Subcutaneous abdominal adipose tissue (tissue), 5 donors: Measurements from ENCODE around the gene TNK2.
"Not testable (repeated sequence)": the region's sequence is repeated elsewhere in the genome, so short reads cannot be mapped to it uniquely, and the experiment has no call there.

ENCODE experiments used
- H3K27ac ChIP-seq: one replicate; pipeline ENCODE4 v1.7.0; 2013; ENCODE audit warnings: low read depth, mild to moderate bottlenecking, inconsistent platforms, low read length, moderate library complexity
- H3K27me3 ChIP-seq, 5 donors: one replicate each; pipeline ENCODE4 v1.7.0; 2013; ENCODE audit warnings: low read length in 5 of 5, inconsistent platforms in 1 of 5; ENCODE audit not compliant: control insufficient read depth in 5 of 5, insufficient read depth in 4 of 5
- H3K36me3 ChIP-seq, 5 donors: one replicate each; pipeline ENCODE4 v1.7.0; 2013; ENCODE audit warnings: low read length in 5 of 5; ENCODE audit not compliant: control insufficient read depth in 5 of 5, insufficient read depth in 5 of 5
- H3K4me1 ChIP-seq, 5 donors: one replicate each; pipeline ENCODE4 v1.7.0; 2013; ENCODE audit warnings: low read length in 5 of 5, mild to moderate bottlenecking in 3 of 5, moderate library complexity in 1 of 5; ENCODE audit not compliant: control insufficient read depth in 5 of 5, insufficient read depth in 5 of 5
- H3K4me3 ChIP-seq, 5 donors: one replicate each; pipeline ENCODE4 v1.7.0; 2013; ENCODE audit warnings: low read length in 5 of 5, low read depth in 1 of 5
- H3K9ac ChIP-seq, 5 donors: one replicate each; pipeline ENCODE4 v1.7.0; 2013; ENCODE audit warnings: low read length in 5 of 5, mild to moderate bottlenecking in 4 of 5, moderate library complexity in 3 of 5
- H3K9me3 ChIP-seq, 5 donors: one replicate each; pipeline ENCODE4 v1.7.0; 2013; ENCODE audit warnings: low read length in 5 of 5; ENCODE audit not compliant: control insufficient read depth in 5 of 5
- donor health status: healthy.
- donor health status: healthy.
- donor health status: healthy.
- donor health status: healthy.
- donor health status: healthy.

Gene TNK2

DNA sequence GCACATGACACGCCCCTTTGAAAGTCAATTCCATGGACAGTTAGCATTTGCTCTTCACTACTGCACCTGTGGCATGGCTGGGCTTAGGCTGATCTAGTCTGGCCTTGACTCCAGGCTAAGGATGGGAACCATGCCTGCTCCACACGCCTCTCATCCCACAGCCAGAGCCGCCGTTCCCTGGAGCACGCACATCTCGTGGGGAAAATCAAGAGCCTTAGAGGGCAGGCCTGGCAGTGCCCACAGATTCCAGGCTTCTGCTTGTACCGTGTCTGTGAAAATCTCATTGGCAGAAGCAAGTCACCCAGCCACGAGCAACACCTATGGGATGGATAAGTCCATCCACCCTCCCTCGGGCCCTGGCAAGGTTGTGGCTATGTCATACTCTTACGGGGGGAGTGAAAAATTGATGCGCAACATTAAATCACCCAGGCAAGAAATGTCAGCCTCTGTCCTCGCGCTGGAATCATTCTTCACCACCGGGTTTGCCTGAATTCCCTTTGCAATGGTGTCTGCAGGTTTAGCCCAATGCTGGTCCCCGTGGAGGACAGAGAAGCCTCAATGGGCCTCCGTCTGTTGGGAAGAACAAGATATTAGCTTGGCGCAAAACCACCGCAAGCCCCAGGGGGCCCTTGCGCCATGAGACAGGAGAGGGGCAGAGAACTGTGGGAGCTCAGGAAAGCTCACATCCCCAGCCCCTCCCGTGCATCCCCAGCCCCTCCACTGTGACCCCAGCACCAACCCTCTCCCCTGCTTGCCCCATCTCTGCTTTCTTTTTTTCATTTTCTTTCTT lies 38.8 kb upstream of the TNK2 start:
- H3K4me3 ChIP-seq, H3K27ac ChIP-seq, H3K36me3 ChIP-seq, H3K9me3 ChIP-seq, H3K27me3 ChIP-seq, H3K9ac ChIP-seq, H3K4me1 ChIP-seq: not testable (repeated sequence)

DNA sequence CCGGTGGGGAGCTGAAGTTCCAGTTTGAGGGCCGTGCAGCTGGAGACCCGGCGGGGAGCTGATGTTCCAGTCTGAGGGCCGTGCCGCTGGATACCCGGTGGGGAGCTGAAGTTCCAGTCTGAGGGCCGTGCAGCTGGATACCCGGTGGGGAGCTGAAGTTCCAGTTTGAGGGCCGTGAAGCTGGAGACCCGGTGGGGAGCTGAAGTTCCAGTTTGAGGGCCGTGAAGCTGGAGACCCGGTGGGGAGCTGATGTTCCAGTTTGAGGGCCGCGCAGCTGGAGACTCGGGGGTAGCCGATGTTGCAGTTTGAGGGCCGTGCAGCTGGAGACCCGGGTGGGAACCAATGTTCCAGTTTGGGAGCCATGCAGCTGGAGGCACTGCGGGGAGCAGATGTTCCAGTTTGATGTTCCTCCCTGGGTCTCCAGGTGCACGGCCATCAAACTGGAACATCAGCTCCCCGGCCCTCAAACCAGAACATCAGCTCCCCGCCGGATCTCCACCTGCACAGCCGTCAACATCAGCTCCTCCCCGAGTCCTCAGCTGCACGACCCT lies 33.0 kb upstream of the TNK2 start:
- H3K4me1 ChIP-seq, H3K27ac ChIP-seq, H3K4me3 ChIP-seq, H3K27me3 ChIP-seq, H3K36me3 ChIP-seq, H3K9me3 ChIP-seq, H3K9ac ChIP-seq: not testable (repeated sequence)

DNA sequence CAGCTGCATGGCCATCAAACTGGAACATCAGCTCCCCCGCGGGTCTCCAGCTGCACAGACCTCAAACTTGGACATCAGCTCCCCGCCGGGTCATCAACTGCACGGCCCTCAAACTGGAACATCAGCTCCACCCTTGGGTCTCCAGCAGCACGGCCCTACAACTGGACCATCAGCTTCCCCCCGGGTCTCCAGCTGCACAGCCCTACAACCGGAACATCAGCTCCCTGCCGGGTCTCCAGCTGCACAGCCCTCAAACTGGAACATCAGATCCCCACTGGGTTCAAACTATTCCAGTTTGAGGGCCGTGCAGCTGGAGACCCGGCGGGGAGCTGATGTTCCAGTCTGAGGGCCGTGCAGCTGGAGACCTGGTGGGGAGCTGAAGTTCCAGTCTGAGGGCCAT lies 32.5 kb upstream of the TNK2 start:
- H3K36me3 ChIP-seq, H3K9me3 ChIP-seq, H3K9ac ChIP-seq, H3K27me3 ChIP-seq, H3K4me1 ChIP-seq, H3K27ac ChIP-seq, H3K4me3 ChIP-seq: not testable (repeated sequence)

DNA sequence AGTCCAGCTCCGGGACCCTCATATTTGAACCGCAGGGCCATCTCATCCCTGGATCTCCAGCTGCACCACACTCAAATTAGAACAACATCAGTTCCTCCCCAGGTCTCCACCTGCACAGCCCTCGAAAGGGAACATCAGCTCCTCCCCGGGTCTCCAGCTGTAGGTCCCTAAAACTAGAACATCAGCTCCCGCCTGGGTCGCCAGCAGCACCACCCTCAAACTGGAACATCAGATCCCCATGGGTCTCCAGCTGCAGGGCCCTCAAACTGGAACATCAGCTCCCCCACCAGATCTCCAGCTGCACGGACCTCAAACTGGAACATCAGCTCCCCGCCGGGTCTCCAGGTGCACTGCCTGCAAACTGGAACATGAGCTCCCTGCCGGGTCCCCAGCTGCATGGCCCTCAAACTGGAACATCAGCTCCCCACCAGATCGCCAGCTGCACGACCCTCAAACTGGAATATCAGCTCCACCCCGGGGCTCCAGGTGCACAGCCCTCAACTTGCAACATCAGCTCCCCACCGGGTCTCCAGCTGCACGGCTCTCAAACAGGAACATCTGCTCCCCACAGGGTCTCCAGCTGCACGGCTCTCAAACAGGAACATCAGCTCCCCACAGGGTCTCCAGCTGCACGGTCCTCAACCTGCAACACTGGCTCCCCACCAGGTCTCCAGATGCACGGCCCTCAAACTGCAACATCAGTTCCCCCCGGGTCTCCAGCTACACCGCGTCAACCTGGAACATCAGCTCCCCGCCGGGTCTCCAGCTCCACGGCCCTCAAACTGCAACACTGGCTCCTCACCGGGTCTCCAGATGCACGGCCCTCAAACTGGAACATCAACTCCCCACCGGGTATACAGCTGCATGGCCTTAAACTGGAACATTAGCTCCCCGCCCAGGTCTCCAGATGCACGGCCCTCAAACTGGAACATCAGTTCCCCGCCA lies 31.4 kb upstream of the TNK2 start:
- H3K4me1 ChIP-seq, H3K9me3 ChIP-seq, H3K36me3 ChIP-seq, H3K9ac ChIP-seq, H3K27ac ChIP-seq, H3K4me3 ChIP-seq, H3K27me3 ChIP-seq: not testable (repeated sequence)

DNA sequence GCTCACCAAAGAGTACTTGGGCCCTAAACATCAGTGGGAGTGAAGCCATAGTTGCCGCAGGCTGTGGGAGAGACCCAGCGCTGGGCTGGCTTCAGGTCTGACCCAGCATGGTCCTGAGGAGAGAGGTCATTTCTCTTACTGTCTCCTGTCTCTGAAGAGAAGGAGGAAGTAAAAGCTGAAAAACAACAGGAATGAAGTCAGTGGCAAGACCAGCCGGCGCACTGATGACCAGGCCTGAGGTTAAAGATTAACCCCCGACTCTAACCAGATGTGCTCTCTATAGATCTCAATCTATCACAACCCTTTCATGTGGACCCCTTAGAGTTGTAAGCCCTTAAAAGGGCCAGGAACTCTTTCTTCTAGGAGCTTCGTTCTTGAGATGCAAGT lies 24.7 kb upstream of the TNK2 start:
- not testable (repeated sequence) for H3K9ac ChIP-seq, H3K4me1 ChIP-seq, H3K27ac ChIP-seq, H3K4me3 ChIP-seq, H3K36me3 ChIP-seq, H3K27me3 ChIP-seq, H3K9me3 ChIP-seq

DNA sequence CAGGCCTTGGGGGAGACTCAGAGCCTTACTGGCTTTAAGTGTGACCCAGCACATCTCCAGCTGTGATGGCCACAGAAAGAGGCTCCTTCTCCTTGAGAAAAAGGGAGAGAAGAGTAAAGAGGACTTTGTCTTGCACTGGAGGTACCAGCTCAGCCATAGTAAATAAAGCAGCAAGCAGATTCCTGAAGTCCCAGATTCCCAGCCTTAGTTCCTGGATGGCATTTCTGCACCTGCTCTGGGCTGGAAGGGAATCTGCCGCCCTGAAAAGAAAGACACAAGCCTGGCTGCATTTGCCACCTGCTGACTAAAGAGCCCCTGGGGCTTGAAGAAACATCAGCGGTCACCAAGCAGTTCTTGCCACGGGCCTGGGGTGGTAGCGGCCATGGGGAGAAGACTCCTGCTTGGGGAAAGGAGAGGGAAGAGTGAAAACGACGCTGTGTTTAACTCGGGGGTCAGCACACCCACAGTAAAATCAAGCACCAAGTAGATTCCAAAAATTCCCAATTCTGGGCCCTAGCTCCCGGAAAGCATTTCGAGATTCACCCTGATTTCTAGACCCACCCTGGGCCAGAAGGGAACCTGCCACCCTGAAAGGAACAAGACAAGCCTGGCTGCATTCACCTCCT lies 24.2 kb upstream of the TNK2 start:
- Histone ChIP-seq H3K4me3 (no peak overlapping the region), H3K4me1 (no peaks in the 10 kb centered on the region), H3K9me3 (no peaks in the 10 kb centered on the region), H3K9ac (no peak overlapping the region), H3K36me3 (no peaks in the 10 kb centered on the region), H3K27me3 (no peaks in the 10 kb centered on the region), H3K27ac (no peak overlapping the region)

DNA sequence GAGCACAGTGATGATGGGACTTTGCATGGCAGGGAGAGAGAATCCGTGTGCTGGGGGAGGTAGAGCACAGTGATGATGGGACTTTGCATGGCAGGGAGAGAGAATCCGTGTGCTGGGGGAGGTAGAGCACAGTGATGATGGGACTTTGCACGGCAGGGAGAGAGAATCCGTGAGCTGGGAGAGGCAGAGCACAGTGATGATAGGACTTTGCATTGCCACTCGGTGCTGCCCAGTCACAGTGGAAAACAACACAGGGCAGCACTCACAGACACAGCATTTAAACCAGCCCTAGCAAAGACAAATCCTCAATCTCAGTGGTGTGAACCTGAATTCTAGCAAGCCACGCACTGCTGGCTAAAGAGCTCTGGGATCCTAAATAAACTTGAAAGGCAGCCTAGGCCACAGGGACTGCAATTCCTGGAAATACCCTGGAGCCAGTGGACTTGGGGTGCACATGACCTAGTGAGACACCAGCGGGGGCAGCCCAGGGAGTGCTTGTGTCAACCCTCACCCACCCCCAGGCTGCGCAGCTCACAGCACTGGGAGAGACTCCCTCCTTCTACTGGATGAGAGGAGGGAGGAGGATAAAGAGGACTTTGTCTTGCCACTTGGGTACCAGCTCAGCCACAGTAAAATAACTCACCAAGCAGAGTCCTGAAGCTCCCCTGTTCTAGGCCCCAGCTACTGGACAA lies 23.4 kb upstream of the TNK2 start:
- Histone ChIP-seq H3K9me3 (no peaks in the 10 kb centered on the region), H3K4me3 (no peak overlapping the region), H3K27ac (no peak overlapping the region), H3K36me3 (no peaks in the 10 kb centered on the region), H3K9ac (no peak overlapping the region), H3K27me3 (no peaks in the 10 kb centered on the region), H3K4me1 (no peaks in the 10 kb centered on the region)

DNA sequence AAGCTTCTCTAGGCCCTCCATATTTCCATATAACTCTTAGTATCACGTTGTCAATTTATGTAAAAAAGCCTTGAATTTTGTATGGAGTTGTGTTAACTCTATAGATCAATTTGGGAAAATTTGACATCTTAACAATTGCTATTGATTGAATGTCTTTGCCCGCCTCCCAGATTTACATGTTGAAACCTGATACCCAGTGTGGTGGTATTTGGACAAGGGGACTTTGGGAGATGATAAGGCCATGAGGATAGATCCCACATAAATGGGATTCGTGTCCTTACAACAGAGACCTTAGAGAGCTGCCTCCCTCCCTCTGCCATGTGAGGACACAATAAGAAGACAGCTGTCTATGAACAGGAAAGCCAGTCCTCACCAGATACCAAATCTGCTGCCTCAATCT lies 21.1 kb upstream of the TNK2 start:
- Histone ChIP-seq H3K4me1 (no peaks in the 10 kb centered on the region), H3K9me3 (no peaks in the 10 kb centered on the region), H3K27me3 (no peaks in the 10 kb centered on the region), H3K27ac (no peak overlapping the region), H3K9ac (no peak overlapping the region), H3K4me3 (no peak overlapping the region), H3K36me3 (no peaks in the 10 kb centered on the region)

DNA sequence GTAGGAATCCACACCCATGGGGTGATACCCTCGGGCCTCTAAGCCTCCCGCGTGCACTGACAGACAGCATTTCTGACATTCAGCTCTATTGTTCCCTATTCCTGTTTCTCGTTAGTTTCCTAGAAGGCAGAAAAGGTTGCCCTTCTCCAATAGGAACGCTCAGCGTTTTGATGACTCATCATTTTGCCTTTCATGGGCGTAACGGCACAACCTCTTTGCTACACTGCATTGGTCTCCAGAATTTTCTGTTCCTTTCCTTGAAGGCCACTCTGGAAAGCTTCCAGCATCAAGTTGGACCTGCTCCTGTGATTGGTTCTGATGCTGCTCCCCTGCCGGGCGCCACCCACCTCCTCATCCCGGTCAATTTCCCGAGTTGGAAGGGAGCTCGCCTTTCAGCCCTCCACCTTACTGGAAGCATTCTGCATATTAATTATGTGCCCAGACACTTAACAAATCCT lies 13.0 kb upstream of the TNK2 start:
- H3K9ac ChIP-seq, result no peak overlapping the region
- no peaks in the 10 kb centered on the region for H3K36me3 ChIP-seq
- H3K27me3 ChIP-seq, result peaks cover 0 to 6% (median 3%) of the 10 kb centered on the region in 5 donors
- no peak overlapping the region for H3K27ac ChIP-seq
- H3K4me1 ChIP-seq, result peaks cover 0 to 5% (median 0%) of the 10 kb centered on the region in 5 donors
- H3K9me3 ChIP-seq, result no peaks in the 10 kb centered on the region
- no peak overlapping the region for H3K4me3 ChIP-seq
